NCI-H446 (cell line): Measurements from ENCODE around the gene RAPGEF2.
A peak's percentile ranks its signal among the peaks of the same experiment; 100 is the strongest.
"Not testable (repeated sequence)": the region's sequence is repeated elsewhere in the genome, so short reads cannot be mapped to it uniquely, and the experiment has no call there.

Source experiments
- DNase-seq, 2 experiments: peaks; one replicate each; lab custom pipeline; 2025; lab: John Stamatoyannopoulos, UW

The RAPGEF2 gene

GRCh38 chr4:159102622-159103383 lies at the start of gene RAPGEF2:
Gene RAPGEF2 (plus strand): TSS chr4:159103079. CDS start chr4:159104163, 1,084 bp downstream.
- DNase-seq = peak; percentile 43 to 91

GRCh38 chr4:159055833-159056232 lies 47.0 kb upstream of the RAPGEF2 start:
- no peak for DNase-seq

GRCh38 chr4:159060161-159060560 lies 42.7 kb upstream of the RAPGEF2 start:
- peak; percentile 38 to 59 for DNase-seq

GRCh38 chr4:159062381-159062780 lies 40.5 kb upstream of the RAPGEF2 start:
- DNase-seq = no peak

- no peak for DNase-seq
Observed at GRCh38 chr4:159065513-159066240, 37.2 kb upstream of the RAPGEF2 start.

GRCh38 chr4:159068139-159068538 lies 34.7 kb upstream of the RAPGEF2 start:
- not testable (repeated sequence) for DNase-seq

GRCh38 chr4:159069922-159070321 lies 33.0 kb upstream of the RAPGEF2 start:
- peak in 1 of 2 experiments; percentile 9 for DNase-seq

- peak; percentile 27 to 42 for DNase-seq
Observed at GRCh38 chr4:159070742-159071141, 32.1 kb upstream of the RAPGEF2 start.

GRCh38 chr4:159071178-159071968 lies 31.5 kb upstream of the RAPGEF2 start:
- DNase-seq = no peak

GRCh38 chr4:159071969-159072765 lies 30.7 kb upstream of the RAPGEF2 start:
- no peak for DNase-seq

GRCh38 chr4:159075531-159075932 lies 27.3 kb upstream of the RAPGEF2 start:
- DNase-seq = no peak

GRCh38 chr4:159077018-159077417 lies 25.9 kb upstream of the RAPGEF2 start:
- DNase-seq = not testable (repeated sequence)

- peak in 1 of 2 experiments; percentile 33 for DNase-seq
Observed at GRCh38 chr4:159077702-159078495, 25.0 kb upstream of the RAPGEF2 start.

GRCh38 chr4:159079074-159079473 lies 23.8 kb upstream of the RAPGEF2 start:
- DNase-seq = no peak

GRCh38 chr4:159086606-159087005 lies 16.3 kb upstream of the RAPGEF2 start:
- DNase-seq = no peak

GRCh38 chr4:159090255-159090654 lies 12.6 kb upstream of the RAPGEF2 start:
- DNase-seq = no peak

- DNase-seq = not testable (repeated sequence)
Observed at GRCh38 chr4:159094156-159094555, 8.7 kb upstream of the RAPGEF2 start.

- no peak for DNase-seq
Observed at GRCh38 chr4:159096434-159096833, 6.4 kb upstream of the RAPGEF2 start.

- no peak for DNase-seq
Observed at GRCh38 chr4:159097144-159097543, 5.7 kb upstream of the RAPGEF2 start.

GRCh38 chr4:159097785-159098184 lies 5.1 kb upstream of the RAPGEF2 start:
- no peak for DNase-seq
